Testis (tissue), 3 donors: ENCODE measurements around the gene KCNIP1. TPM values are rescaled to one million over a fixed set of nuclear protein-coding genes. Genes with fewer than 3 reads are reported as not detected.

Source experiments
- DNase-seq: peaks from one replicate; pipeline ENCODE4 v3.0.0-alpha.2; 2019
- H3K27ac ChIP-seq, 2 donors: fragments of 200-600 bp; sonication (generic); one replicate each; pipeline ENCODE4 v1.5.1; 2019
- H3K27me3 ChIP-seq: fragments of 200-600 bp; sonication (generic); one replicate; pipeline ENCODE4 v1.5.1; 2019
- H3K36me3 ChIP-seq: fragments of 200-600 bp; sonication (generic); one replicate; pipeline ENCODE4 v1.5.1; 2017; ENCODE audit warnings: low read depth; ENCODE audit errors: missing control alignments
- H3K4me1 ChIP-seq: fragments of 200-600 bp; sonication (generic); one replicate; pipeline ENCODE4 v1.5.1; 2019
- H3K4me3 ChIP-seq, 2 donors: fragments of 200-600 bp; sonication (generic); one replicate each; pipeline ENCODE4 v1.5.1; 2017 to 2019
- H3K9me3 ChIP-seq: fragments of 200-600 bp; sonication (generic); one replicate; pipeline ENCODE4 v1.5.1; 2017
- CTCF ChIP-seq, 3 experiments: fragments of 450-650 bp in 2 of 3; fragments of 200-600 bp in 1 of 3; sonication (generic) in 1 of 3; IDR thresholded peaks; one replicate each; pipeline ENCODE4 v1.5.1; 2016 to 2019; ENCODE audit warnings: antibody characterized with exemption in 3 of 3, mild to moderate bottlenecking in 2 of 3, moderate library complexity in 1 of 3
- POLR2A ChIP-seq: fragments of 450-650 bp; IDR thresholded peaks from one replicate; pipeline ENCODE4 v1.6.1; 2017; ENCODE audit warnings: antibody characterized with exemption, mild to moderate bottlenecking, moderate library complexity
- whole genome bisulfite sequencing, 2 donors: methylation state at CpG; one replicate each; pipeline ENCODE4 v1.1.5; 2018; 5-methylcytosine and 5-hydroxymethylcytosine counted together
- intact Hi-C: fragments of 100-400 bp; cut with DNase I; formaldehyde crosslinking; loops from one replicate; pipeline ENCODE4 v1.15.1; 2023; ENCODE audit warnings: low total_unique reads
- polyA plus RNA-seq: library from polyadenylated mRNA; stranded (reverse); fragments of 350-450 nt; fragmentation: Illumina TruSeq; extraction: RNeasy Lipid Tissue Mini Kit (QIAGEN cat#74804); gene quantifications from one replicate; pipeline ENCODE4 v1.2.3, GENCODE V29; 2014; ENCODE audit warnings: low read depth, low replicate concordance; ENCODE audit not compliant: insufficient read depth
- total RNA-seq, 2 donors: library from RNA; depleted of rRNA; stranded (reverse); fragments of >200 nt; gene quantifications; one replicate each; pipeline ENCODE4 v1.2.3, GENCODE V29; 2016

KCNIP1 gene
- total and polyA plus RNA-seq, 3 donors from 2014 or later: 5.9 to 14.8 (median 13.4) TPM

- WGBS, 2 donors: 84 to 86% methylated on average over 13 of the region's 13 CpGs
- intact Hi-C loops: no loop called here
- no peak for DNase-seq
These were observed 36.7 kb upstream of the KCNIP1 start for GRCh38 chr5:170466988-170467707.

GRCh38 chr5:170468633-170469285 is 35.1 kb upstream of the KCNIP1 start:
- Histone ChIP-seq H3K4me3 (no peak overlapping the region), H3K27ac (no peak overlapping the region), H3K4me1 (no peaks in the 10 kb centered on the region), H3K9me3 (no peaks in the 10 kb centered on the region), H3K36me3 (no peaks in the 10 kb centered on the region), H3K27me3 (no peaks in the 10 kb centered on the region)
- intact Hi-C loops: no loop called here
- TF ChIP-seq CTCF (IDR thresholded peaks at IDR 0.05): no peak
- TF ChIP-seq POLR2A: no peak
- DNase-seq: no peak
- 87 to 89% methylated on average over 7 of the region's 7 CpGs for WGBS, 2 donors

More at GRCh38 chr5:170466988-170467707, 36.7 kb upstream of the KCNIP1 start:
- TF ChIP-seq POLR2A (no peak), CTCF (IDR thresholded peaks at IDR 0.05) (no peak)
- Histone ChIP-seq H3K9me3 (no peaks in the 10 kb centered on the region), H3K4me3 (no peak overlapping the region), H3K4me1 (no peaks in the 10 kb centered on the region), H3K27me3 (no peaks in the 10 kb centered on the region), H3K36me3 (no peaks in the 10 kb centered on the region), H3K27ac (no peak overlapping the region)

- TF ChIP-seq POLR2A: no peak
- Histone ChIP-seq H3K27me3 (no peaks in the 10 kb centered on the region), H3K4me3 (no peak overlapping the region), H3K27ac (no peak overlapping the region), H3K9me3 (no peaks in the 10 kb centered on the region), H3K36me3 (no peaks in the 10 kb centered on the region), H3K4me1 (peaks cover 2% of the 10 kb centered on the region)
- 81 to 88% methylated on average over 4 of the region's 4 CpGs for WGBS, 2 donors
- no peak for DNase-seq
- intact Hi-C loops: no loop called here
These were observed 34.4 kb upstream of the KCNIP1 start for GRCh38 chr5:170469414-170469813.

GRCh38 chr5:170470275-170470674 is 33.5 kb upstream of the KCNIP1 start:
- 89 to 97% methylated on average over 4 of the region's 4 CpGs for WGBS, 2 donors
- Histone ChIP-seq H3K9me3 (no peaks in the 10 kb centered on the region), H3K27me3 (no peaks in the 10 kb centered on the region), H3K4me3 (no peak overlapping the region), H3K27ac (no peak overlapping the region), H3K4me1 (peaks cover 10% of the 10 kb centered on the region), H3K36me3 (no peaks in the 10 kb centered on the region)
- no peak for TF ChIP-seq CTCF (IDR thresholded peaks at IDR 0.05)
- TF ChIP-seq POLR2A: no peak
- DNase-seq: no peak
- intact Hi-C loops: no loop called here

- 85 to 87% methylated on average over 8 of the region's 8 CpGs for WGBS, 2 donors
- intact Hi-C loops: no loop called here
- TF ChIP-seq POLR2A: no peak
- TF ChIP-seq CTCF (IDR thresholded peaks at IDR 0.05): no peak
These were observed 32.9 kb upstream of the KCNIP1 start for GRCh38 chr5:170470808-170471404.

More at GRCh38 chr5:170470808-170471404, 32.9 kb upstream of the KCNIP1 start:
- Histone ChIP-seq H3K9me3 (no peaks in the 10 kb centered on the region), H3K27ac (no peak overlapping the region), H3K4me1 (peaks cover 16% of the 10 kb centered on the region), H3K27me3 (no peaks in the 10 kb centered on the region), H3K4me3 (no peak overlapping the region), H3K36me3 (no peaks in the 10 kb centered on the region)
- DNase-seq: no peak
